NCI-H82 treated with DMSO at 0.1 percent for 48 hours (cell line): ENCODE data around the gene CCDC85C.

ENCODE experiments used
- DNase-seq: peaks from one replicate; lab custom pipeline; 2025; ENCODE audit not compliant: unreplicated experiment; lab: John Stamatoyannopoulos, UW

CCDC85C gene

DNA sequence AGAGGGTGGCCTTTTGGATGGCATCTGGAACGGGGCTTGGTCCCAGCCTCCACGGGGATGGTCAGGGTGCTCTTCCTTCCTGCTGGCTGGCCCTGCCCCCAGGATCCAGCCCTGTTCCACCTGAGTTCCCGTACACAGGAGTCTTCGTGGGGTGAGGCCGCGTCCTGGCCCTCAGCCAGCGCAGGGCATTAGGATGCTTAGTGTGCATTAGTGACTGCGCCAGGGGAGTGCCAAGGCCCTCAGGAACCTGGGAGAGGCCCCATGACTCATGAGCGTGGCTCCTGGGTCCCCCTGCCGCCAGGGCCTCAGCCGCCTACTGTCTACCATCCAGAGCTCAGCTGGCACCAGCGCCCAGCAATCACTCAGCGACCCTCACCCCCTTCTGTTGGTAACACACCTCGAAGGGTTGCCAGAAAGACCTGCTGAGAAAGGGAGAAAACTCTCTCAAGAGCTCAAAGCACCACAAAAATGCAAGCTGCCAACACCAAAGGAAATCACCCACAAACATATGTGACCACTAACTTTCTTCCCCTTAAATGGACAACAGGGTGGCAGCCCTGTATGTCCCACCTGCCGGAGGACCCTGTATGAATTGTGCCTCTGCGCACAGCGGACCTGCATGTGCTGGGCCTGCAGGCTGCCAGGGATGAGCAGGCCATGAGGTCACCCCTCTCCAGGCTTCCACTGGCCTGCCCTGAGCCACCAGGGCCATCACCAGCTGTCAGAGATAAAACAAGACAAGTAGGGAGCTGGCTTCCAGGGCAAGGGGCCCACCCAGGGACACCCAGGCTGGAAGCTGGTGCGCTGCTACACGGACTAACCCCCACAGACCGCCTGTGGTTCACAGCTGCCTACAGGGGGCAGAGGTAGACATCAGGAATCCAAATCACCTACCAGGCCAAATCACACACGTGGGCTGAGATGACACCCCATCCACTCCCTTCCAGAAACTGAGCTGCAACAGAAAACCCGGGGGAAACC is 28.7 kb downstream of the CCDC85C start:
- DNase-seq: no peak

DNA sequence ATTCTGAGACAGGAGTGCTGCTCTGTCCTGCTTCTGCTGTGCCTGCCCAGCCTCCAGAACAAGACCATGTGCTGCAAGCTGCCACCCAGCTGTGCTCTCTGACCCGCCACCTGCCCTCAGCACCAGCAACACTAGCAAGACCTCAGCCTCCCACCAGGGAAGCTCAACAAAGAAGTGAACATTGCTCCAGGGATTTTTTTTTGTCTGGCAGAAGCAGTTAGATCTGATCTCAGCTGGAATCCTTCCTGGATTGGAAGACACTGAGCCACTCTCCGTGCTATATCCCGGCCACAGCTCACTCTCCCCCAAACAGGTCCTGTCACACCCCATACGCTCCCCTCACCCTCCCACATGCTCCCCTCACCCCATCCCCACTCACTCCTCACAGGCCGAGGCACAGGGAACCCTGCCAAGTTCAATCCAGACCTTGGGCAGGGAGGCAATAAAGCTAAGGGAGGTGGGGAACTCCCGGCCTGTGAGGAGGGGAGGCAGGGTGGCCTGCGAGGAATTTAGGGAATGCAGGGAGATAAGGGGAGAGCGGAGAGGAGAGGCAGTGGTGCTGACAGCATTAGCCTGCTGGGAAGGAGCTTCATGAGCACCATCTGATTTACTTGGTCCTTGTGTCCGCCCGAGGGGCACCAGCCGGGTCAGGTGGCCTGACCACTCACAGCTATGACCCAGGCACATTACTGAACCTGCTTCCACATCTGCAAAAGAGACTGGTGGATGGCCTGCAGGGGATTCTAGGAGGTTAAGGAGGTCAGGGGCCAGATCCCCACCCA is 29.7 kb downstream of the CCDC85C start:
- no peak for DNase-seq

DNA sequence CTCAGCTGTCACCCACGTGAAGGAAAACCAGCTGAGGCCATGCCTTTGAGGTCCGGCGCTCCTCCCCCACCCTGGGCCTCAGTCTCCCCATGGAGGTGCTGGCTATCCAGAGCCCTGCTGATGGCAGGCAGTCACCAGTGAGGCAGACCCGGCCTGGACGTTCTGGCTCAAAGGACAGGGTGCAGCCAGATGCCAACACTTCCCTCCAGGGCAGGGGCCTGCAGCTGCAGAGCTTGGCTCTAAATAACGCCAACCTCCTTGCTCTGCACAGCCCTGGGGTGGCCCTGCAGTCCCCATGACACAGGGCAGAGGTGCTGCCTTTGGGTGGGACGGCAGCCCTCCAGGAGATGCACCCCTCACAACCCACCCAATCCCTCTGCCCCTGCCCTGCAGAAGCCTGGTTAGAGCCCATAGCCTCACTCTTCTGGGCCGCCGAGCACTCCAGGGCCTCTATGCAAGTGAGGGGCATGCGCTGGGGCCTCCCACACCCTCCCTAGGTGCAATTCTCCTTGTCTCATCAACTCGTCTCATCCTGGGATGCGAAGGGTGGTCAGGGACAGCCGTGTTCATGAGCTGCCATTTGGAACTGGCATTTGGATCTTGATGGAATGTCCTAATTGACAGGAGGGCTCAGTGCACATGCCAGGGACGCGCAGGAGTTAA is 30.4 kb downstream of the CCDC85C start:
- DNase-seq: no peak

DNA sequence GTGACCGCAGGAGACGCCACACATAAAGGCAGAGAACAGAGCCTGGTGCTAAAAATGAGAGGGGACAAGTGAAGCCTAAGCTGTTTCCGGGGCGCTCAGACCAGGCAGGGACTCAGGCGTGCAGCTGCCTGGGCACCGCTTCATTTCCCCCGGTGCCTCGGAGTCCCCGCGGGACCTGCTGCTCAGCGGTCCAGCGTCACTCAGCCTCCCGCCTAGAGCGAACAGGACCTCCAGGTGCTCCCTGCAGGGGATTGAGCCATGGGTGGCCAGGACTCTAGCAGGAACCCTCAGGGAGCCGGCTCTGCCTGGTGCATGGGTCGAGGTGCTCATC is 31.0 kb downstream of the CCDC85C start:
- DNase-seq: no peak

DNA sequence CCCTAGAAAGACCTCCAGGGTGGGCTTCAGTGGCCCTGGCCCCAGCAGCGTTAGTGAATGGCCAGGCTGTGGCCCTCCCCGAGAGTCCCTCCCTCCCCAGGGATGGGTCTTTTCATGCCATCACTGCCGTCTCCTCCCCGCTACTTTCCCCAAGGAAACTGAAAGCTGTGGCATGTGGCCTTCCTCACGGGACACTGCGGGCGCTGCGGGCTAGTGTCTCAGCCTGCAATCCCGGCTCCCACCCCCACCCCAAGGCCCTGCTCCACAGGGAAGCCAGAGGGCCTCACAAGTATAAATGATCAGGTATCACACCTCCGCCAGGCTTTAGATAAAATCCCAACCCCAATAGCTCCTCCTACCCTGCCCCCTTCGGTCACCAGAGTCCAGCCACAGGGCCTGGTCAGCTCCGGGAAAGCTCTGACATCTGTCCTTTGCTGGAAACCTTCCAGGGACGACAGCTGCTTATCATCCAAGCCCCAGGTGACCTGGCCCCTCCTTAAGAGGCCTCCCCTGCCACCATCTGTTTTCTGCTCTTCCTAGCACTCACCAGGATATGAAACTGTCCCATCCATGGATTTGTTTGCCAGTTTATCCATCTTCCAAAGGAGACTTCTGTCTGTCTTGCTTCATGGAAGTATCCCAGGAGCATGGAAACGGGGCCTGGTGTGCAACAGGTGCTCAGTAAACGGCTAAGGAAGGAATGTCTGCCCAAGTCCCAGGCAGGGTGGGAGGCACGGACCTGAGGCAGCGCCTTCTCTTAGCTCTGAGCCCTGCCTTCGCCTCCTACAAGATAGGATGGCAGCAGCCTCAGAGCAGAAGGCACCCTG is 31.6 kb downstream of the CCDC85C start:
- peak; percentile 82 for DNase-seq

DNA sequence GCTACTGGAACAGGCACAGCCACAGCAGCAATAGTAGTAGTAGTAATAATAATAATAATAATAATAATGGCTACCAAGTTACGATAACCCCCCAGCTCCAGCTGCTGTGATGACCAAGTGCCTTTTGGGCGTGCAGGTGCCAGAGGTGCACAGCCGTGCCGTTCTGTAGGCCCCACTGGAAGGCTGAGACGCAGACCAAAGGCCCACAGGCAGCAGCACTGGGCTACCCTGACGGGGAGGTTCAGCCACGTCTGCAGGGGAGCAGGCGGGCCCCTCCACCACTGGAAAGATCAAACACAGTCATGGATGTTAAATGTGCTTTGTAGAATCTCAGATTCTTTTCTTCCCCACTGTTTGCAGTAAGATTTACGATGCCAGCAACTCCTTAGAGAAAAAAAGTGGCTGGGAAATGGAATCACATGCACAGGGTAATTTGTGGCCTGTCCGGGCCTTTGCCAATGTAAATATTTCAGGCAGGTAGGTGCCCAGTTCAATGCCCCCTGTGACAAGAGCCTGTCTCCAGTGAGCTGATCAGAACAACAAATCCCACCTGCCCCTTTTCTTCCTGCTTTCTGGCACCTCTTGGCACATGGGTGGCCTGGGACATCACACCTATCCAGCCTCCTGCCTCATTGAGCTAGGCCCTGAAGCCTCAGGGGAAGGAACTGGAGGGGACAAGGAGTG is 32.6 kb downstream of the CCDC85C start:
- DNase-seq: no peak

DNA sequence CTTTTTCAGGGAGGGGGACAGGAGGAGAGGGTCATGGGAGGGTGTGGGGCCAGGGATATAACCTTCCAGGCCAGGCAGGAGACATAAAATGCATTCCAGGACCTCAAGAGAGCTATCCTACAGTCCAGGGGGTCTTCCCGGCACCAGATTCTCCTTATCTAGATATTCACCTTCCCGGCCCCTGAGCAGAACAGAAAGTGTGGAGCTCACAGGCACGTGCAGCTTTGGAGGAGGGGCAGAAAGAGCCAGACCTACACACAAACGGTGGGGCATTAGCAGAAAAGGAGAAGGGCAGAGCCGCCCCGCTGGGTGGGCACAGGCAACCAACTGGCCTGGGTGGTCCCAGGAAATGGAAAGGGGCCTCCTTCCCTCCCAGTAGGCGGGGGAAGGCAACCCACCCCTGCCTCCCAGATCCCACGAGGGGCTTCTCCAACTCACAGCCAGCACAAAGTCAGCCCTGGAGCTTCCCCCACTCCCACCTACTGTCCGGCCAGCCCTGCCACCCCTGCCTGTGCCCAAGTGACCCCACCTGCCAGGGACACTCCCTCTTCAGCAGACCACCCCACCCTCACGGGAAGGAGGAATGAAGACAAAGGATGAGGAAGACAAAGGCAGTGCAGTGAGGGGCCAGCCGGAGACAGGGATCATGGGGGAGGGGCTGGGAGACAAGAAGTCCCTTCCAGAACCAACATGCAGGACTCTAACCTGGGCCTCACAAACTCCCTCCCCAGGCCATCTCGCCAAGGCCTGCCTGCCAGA is 33.3 kb downstream of the CCDC85C start:
- DNase-seq: no peak

DNA sequence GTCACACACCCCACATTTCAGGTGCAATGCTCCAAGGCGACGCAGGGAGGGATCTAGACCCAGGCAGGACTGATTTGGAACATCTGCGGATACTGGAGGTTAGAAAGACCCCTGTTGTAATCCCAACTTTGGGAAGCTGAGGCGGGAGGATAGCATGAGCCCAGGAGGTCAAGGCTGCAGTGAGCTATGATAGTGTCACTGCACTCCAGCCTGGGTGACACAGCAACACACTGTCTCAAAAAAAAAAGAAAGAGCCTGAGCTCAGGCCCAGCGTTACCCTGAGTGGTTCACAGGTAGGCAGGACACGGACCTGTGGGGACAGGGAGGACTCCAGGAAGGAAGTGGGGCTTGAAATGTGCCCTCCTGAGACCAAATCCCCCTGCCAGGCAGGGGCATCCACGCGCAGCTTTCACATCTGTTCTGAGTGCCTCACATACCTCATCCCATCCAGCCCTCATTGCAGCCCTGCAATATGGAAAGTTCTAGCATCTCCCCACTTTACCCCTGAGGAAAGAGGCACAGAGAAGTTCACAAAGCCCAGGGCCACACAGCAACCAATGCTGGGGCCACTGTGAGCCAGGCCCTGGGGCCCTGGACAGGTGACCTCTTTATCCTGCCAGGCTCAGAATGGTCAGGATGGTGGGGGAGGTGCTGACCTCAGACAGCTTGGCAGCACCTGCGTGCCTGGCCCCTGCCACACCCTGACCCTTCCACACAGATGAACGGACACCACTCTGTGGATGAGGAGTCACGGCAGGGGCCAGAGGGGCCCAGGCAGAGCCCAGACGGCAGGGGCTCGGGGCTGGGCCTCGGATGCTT is 34.1 kb downstream of the CCDC85C start:
- DNase-seq: no peak

DNA sequence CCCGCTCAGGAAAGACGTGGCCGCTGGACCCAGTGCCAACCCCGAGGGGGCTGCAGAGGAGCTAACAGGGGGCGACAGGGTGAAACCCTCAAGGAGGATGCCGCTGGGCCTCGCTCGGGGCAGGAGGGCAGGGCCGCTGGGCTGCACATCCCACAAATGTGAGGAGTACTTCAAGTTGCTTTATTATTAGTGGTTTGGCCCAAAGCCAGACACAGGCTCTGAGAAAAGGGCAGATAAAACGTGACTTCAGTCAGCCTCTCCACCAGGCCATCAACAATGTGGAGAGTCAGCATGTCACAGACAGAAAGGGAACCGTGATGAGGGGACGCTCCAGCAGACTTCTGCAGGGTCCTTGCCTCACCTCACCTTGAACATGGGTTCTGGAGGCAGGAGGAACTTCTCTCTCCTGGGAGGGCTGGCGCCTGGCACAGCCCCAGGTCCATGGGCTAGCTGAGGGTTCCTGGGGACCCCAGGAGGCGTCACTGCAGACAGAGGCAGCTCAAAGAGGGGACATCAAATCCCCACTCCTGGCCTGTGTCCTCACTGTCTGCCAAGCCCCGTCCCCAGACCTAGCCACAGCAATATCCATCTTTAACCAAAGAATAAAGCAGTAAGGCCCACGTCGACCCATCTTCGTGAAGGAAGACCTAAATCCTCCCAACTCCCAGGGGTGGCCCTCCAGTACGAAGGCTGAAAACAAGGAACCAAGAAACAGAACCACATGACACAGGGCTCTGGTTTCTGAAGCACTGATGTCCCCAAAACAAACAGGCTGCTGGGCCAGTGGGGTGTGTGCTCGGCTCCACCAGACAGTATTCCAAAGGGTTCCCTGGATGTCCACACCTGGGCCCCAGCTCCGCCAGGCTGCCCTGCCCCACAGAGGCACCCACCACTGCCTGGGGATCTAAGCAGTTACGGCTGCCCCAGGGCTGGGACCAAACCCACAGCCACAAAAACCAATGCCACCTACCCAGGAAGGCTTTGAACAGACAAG is 35.1 kb downstream of the CCDC85C start:
- DNase-seq: no peak

DNA sequence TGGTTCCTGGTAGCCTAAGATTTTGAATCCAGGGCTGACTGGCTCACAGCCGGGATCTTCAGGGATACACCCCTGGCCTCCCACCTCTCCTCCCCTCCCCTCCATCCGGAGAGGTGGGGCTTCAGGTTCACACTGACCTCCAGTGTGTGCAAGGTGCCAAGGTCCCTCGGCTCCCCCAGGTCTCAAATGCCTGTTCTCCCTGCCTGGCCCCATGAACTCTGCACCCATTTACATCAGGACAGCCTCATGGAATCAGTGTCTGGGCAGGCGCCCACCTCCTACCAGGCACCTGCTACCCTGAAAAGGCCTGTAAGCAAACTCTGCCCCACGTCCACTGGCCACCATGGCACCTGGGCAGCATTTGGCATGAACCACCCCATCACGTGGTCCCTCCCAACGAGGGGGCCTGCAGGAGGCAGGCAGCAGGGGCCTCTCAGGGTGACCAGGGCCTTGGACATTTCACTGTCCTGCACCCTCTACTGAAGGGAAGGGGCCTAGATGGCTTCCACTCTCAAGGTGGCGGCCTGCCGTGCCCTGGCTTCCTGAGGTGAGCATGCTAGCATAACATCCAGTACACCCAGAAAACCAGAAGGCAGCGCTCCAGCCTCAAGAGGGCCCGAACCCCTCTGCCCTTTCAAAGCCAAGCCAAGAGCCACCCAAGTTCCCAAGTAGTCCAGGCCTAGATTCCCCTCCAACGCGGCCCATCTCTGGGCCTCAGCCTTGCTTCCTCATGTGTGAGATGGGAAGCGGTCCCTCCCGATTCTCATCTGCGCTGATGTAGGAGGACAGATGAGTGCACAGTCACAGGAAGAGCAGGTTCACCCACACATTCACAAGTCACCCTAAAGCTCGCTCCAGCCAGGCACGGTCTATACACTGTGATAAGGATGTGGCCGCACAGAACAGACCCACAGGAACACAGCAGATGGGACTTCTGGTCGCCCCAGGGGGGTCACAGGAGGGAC is 37.3 kb downstream of the CCDC85C start:
- DNase-seq: no peak

DNA sequence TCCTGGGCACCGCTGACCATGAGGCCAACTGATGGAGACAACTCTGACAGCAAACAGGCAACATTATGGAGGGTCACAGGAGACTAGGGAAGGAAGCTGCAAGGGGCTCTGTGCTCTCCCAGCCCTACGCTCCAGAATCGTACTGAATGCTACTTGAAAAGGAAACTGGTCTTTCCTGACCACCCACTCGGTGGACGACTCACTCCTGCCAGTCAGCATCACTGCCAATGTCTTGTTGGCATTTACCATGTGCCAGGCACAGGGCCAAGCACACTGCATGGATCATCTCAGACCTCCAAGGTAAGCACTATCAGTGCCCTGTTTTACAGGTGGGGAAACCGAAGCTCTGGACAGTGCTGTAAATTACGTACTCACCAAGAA is 38.0 kb downstream of the CCDC85C start:
- no peak for DNase-seq

DNA sequence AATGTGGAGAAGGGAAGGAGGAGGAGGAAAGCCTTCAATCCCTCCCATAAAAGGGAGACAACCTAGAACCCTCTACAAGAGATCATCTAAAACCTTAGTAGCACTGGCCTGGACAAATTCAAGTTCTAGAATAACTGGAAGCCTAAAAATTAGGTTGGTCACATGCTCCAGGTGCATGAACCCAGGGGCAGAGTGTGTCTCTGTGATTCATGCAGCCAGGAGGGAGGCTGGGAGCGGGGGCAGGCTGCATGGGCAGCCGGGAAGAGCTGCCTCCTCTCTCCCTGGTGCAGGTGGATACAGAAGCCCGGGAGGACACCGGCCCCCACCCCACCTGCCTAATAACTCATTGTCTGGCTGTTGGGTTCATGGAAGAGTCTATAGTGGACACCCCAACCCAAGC is 38.6 kb downstream of the CCDC85C start:
- DNase-seq: no peak

DNA sequence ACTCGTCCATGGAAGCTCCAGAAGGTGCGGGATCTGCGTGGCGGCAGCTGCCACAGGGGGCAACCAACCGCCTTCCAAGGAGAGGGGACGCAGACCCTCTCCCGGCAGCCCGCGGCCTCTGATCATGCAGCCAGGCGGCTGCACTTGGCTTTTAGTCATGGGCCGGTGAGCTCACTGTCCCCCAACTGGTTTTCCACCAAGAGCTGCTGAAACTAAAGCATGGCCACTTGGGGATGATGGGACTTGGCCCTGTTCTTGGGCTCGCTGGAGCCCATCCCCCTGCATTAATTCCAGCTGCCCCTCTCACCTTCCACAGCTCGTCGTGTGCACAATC is 39.1 kb downstream of the CCDC85C start:
- no peak for DNase-seq

DNA sequence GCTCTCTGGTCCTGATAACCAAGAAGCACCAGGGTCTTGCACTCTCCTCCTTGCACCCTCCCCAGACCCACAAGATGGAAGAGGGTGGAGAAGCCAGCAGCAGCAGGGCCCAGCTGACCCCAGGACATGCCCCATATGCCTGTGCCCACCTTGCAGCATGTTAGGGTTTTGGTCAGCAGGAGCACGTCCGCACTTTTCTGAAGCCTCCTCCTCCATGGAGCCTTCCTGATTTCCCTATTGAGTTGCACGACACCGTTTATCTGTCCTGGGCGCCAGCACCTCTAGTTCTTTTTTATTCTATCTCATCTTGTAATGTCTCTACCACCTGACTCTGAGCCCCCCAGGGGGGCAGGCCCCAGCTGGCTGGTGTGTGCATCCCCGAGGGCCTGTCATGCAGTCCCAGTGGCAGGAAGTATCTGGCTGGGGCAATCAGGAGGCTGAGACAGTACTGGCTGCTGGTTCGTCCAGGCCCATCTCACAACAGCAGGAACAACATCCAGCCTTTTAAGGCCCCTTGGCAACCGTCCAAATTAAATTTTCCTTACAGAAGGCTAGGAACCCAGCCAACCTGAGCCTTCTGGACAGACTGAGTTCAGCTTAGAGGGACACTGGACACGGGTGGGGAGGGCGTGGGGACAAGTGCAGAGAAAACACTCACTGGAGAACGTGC is 39.6 kb downstream of the CCDC85C start:
- DNase-seq: peak; percentile 62

DNA sequence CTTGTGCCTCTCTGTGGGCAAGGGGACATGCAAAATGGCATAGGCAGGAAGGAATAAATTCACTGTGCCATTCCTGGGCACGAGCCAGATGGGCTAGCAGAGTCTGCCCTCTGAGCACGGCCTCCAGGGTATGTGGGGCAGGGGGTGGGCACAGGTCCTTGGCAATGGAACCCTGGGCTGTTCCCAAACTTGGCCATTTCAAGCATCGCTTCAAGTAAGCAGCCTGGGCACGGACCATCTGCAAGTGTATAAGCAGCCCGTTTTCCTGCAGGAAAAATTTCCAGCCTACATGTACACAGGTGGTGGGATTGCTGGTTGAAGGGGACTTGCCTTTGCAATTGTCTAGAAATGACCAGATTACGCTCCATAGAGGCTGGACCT is 40.3 kb downstream of the CCDC85C start:
- no peak for DNase-seq
